ENCODE measurements around the gene KRTAP20-2. TPM values are rescaled to one million over a fixed set of nuclear protein-coding genes. Genes with fewer than 3 reads are reported as not detected.

KRTAP20-2 gene
- total RNA-seq, 2 donors from 2014 or later, result not detected

Other genes starting within 250 kb of the KRTAP20-2 start
- not detected for gene KRTAP13-1, start 239.2 kb upstream of the KRTAP20-2 start, total RNA-seq
- not detected for gene KRTAP13-3, start 209.3 kb upstream of the KRTAP20-2 start, total RNA-seq
- not detected for gene KRTAP13-4, start 205.0 kb upstream of the KRTAP20-2 start, total RNA-seq
- not detected for gene KRTAP15-1, start 194.9 kb upstream of the KRTAP20-2 start, total RNA-seq
- gene KRTAP19-1, start 154.8 kb upstream of the KRTAP20-2 start, total RNA-seq, result not detected
- not detected for gene KRTAP19-2, start 147.8 kb upstream of the KRTAP20-2 start, total RNA-seq
- gene KRTAP19-3, start 143.2 kb upstream of the KRTAP20-2 start, total RNA-seq, result not detected
- gene KRTAP19-4, start 138.0 kb upstream of the KRTAP20-2 start, total RNA-seq, result not detected
- not detected for gene KRTAP19-5, start 133.1 kb upstream of the KRTAP20-2 start, total RNA-seq
- gene KRTAP19-6, start 93.3 kb upstream of the KRTAP20-2 start, total RNA-seq, result not detected
- not detected for gene KRTAP19-7, start 73.9 kb upstream of the KRTAP20-2 start, total RNA-seq
- not detected for gene KRTAP22-2, start 44.8 kb upstream of the KRTAP20-2 start, total RNA-seq
- gene KRTAP6-3, start 42.8 kb upstream of the KRTAP20-2 start, total RNA-seq, result not detected
- not detected for gene KRTAP6-2, start 36.3 kb upstream of the KRTAP20-2 start, total RNA-seq
- not detected for gene KRTAP22-1, start 34.1 kb upstream of the KRTAP20-2 start, total RNA-seq
- gene KRTAP6-1, start 21.3 kb upstream of the KRTAP20-2 start, total RNA-seq, result not detected
- not detected for gene KRTAP20-1, start 18.8 kb upstream of the KRTAP20-2 start, total RNA-seq
- not detected for gene KRTAP20-4, start 14.6 kb upstream of the KRTAP20-2 start, total RNA-seq
- not detected for gene KRTAP20-3, start 7.7 kb downstream of the KRTAP20-2 start, total RNA-seq
- not detected for gene KRTAP21-3, start 83.6 kb downstream of the KRTAP20-2 start, total RNA-seq
- not detected for gene KRTAP21-2, start 112.1 kb downstream of the KRTAP20-2 start, total RNA-seq
- not detected for gene KRTAP21-1, start 120.2 kb downstream of the KRTAP20-2 start, total RNA-seq
- not detected for gene KRTAP8-1, start 178.1 kb downstream of the KRTAP20-2 start, total RNA-seq
- not detected for gene KRTAP7-1, start 194.6 kb downstream of the KRTAP20-2 start, total RNA-seq
- not detected for gene KRTAP11-1, start 246.4 kb downstream of the KRTAP20-2 start, total RNA-seq

Data from T-helper 17 cell (primary cell).